CD14-positive monocyte (primary cell): ENCODE data around the gene NEDD4L. TPM values are rescaled to one million over a fixed set of nuclear protein-coding genes. Genes with fewer than 3 reads are reported as not detected.

Source experiments
- DNase-seq, 3 donors: peaks; one replicate each; pipeline ENCODE4 v3.0.0-alpha.2; 2011 to 2022
- H2AFZ ChIP-seq: 2 replicates; pipeline ENCODE4 v1.6.0; 2012; ENCODE audit warnings: mild to moderate bottlenecking, low read depth, low read length, inconsistent platforms; ENCODE audit not compliant: insufficient read depth, poor library complexity, severe bottlenecking
- H3K27ac ChIP-seq, 2 donors: 1 replicate in 1 of 2; 2 replicates in 1 of 2; pipeline ENCODE4 v1.5.1; 2012 to 2013; ENCODE audit warnings: low read length in 2 of 2, control low read depth in 1 of 2, inconsistent platforms in 1 of 2, low read depth in 1 of 2, mild to moderate bottlenecking in 1 of 2
- H3K27me3 ChIP-seq, 2 donors: one replicate each; pipeline versions ENCODE4 v1.6.0 to v1.6.1; 2011 to 2013; ENCODE audit warnings: low read length in 2 of 2; ENCODE audit not compliant: control insufficient read depth in 2 of 2, insufficient read depth in 2 of 2
- H3K36me3 ChIP-seq, 2 donors: replicated peaks in 1 of 2; 1 replicate in 1 of 2; 2 replicates in 1 of 2; pipeline versions ENCODE4 v1.5.1 to v1.6.1; 2012 to 2013; ENCODE audit warnings: low read length in 2 of 2, control low read depth in 1 of 2, inconsistent platforms in 1 of 2, mild to moderate bottlenecking in 1 of 2; ENCODE audit not compliant: insufficient read depth in 2 of 2, control insufficient read depth in 1 of 2
- H3K4me1 ChIP-seq, 2 donors: 1 replicate in 1 of 2; 2 replicates in 1 of 2; pipeline versions ENCODE4 v1.5.1 to v1.6.1; 2012 to 2013; ENCODE audit warnings: low read length in 2 of 2, control low read depth in 1 of 2, inconsistent platforms in 1 of 2, mild to moderate bottlenecking in 1 of 2, moderate library complexity in 1 of 2; ENCODE audit not compliant: insufficient read depth in 2 of 2, control insufficient read depth in 1 of 2
- H3K4me2 ChIP-seq: replicated peaks from 2 replicates; pipeline ENCODE3; 2012; ENCODE audit warnings: low read length, moderate library complexity, mild to moderate bottlenecking; ENCODE audit not compliant: poor library complexity, severe bottlenecking; ENCODE audit errors: extremely low read depth
- H3K4me3 ChIP-seq, 3 experiments: fragments of 200-600 bp in 1 of 3; sonication (generic) in 1 of 3; replicated peaks in 1 of 3; 1 replicate in 2 of 3; 2 replicates in 1 of 3; pipeline ENCODE4 v1.5.1; 2011 to 2013; ENCODE audit warnings: low read length in 3 of 3, mild to moderate bottlenecking in 3 of 3, control low read depth in 2 of 3, low read depth in 2 of 3, inconsistent platforms in 1 of 3, moderate library complexity in 1 of 3
- H3K79me2 ChIP-seq: 2 replicates; pipeline ENCODE4 v1.6.0; 2012; ENCODE audit warnings: mild to moderate bottlenecking, control low read depth, inconsistent platforms, low read length, moderate library complexity; ENCODE audit not compliant: insufficient read depth
- H3K9ac ChIP-seq: 2 replicates; pipeline ENCODE4 v1.6.0; 2017; ENCODE audit warnings: low read length, mild to moderate bottlenecking; ENCODE audit not compliant: insufficient read depth, poor library complexity, severe bottlenecking
- H3K9me3 ChIP-seq, 2 donors: replicated peaks in 1 of 2; 1 replicate in 1 of 2; 2 replicates in 1 of 2; pipeline versions ENCODE4 v1.5.1 to v1.6.1; 2012 to 2013; ENCODE audit warnings: low read length in 2 of 2, control low read depth in 1 of 2; ENCODE audit not compliant: control insufficient read depth in 1 of 2, insufficient read depth in 1 of 2
- H4K20me1 ChIP-seq: 2 replicates; pipeline ENCODE4 v1.6.0; 2012; ENCODE audit warnings: mild to moderate bottlenecking, low read length, control low read depth, moderate library complexity; ENCODE audit not compliant: insufficient read depth
- H3K27ac Mint-ChIP-seq, 7 donors: one replicate each; pipeline ENCODE4 v1.8.0; 2020; ENCODE audit warnings: mild to moderate bottlenecking in 7 of 7, mixed read lengths in 7 of 7, moderate library complexity in 6 of 7, inconsistent platforms in 2 of 7
- H3K27me3 Mint-ChIP-seq, 3 donors: one replicate each; pipeline ENCODE4 v1.8.0; 2021 to 2022; ENCODE audit warnings: low read depth in 3 of 3, mild to moderate bottlenecking in 3 of 3, mixed read lengths in 3 of 3, moderate library complexity in 3 of 3, inconsistent platforms in 1 of 3
- H3K36me3 Mint-ChIP-seq, 2 donors: one replicate each; pipeline ENCODE4 v1.8.0; 2020; ENCODE audit warnings: mixed read lengths in 2 of 2, inconsistent platforms in 1 of 2, mild to moderate bottlenecking in 1 of 2
- H3K4me1 Mint-ChIP-seq: one replicate; pipeline ENCODE4 v1.8.0; 2020; ENCODE audit warnings: mild to moderate bottlenecking, mixed read lengths
- H3K4me3 Mint-ChIP-seq, 2 donors: one replicate each; pipeline ENCODE4 v1.8.0; 2020; ENCODE audit warnings: mild to moderate bottlenecking in 2 of 2, mixed read lengths in 2 of 2, moderate library complexity in 1 of 2
- H3K9me3 Mint-ChIP-seq, 7 donors: one replicate each; pipeline ENCODE4 v1.8.0; 2020 to 2022; ENCODE audit warnings: mixed read lengths in 7 of 7, mild to moderate bottlenecking in 6 of 7, moderate library complexity in 6 of 7, inconsistent platforms in 2 of 7
- CTCF ChIP-seq: fragments of 200-600 bp; IDR thresholded peaks from one replicate; pipeline ENCODE4 v1.8.0; 2022; ENCODE audit warnings: antibody characterized with exemption, mild to moderate bottlenecking
- WGBS: methylation state at CpG from one replicate; pipeline ENCODE4 v1.1.5; 2013; ENCODE audit warnings: missing lambda C conversion rate; ENCODE audit not compliant: insufficient coverage; 5-methylcytosine and 5-hydroxymethylcytosine counted together
- intact Hi-C, 2 donors: fragments of 100-400 bp; cut with micrococcal nuclease; formaldehyde crosslinking; loops; one replicate each; pipeline versions ENCODE4 v1.15.0 to v1.15.1; 2023
- polyA plus RNA-seq, 3 donors: library from polyadenylated mRNA; depleted of rRNA in 1 of 3; unstranded in 2 of 3; stranded (reverse) in 1 of 3; fragments of 300-500 nt in 2 of 3; fragments of >200 nt in 1 of 3; fragmentation: Illumina TruSeq in 2 of 3; gene quantifications; 1 replicate in 2 of 3; 2 replicates in 1 of 3; pipeline ENCODE4 v1.2.3, GENCODE V29; 2012 to 2021

NEDD4L gene
- polyA plus RNA-seq, 3 donors = 2.5 to 5.2 (median 4.5) TPM

GRCh38 chr18:58172031-58172430, 128.0 kb downstream of the NEDD4L start:
- intact Hi-C loops = no loop called here
- Histone ChIP-seq H2AFZ (no peak overlapping the region), H3K9ac (no peak overlapping the region), H3K4me2 (no peak overlapping the region), H3K27ac (no peak overlapping the region), H3K27me3 (no peaks in the 10 kb centered on the region), H4K20me1 (no peaks in the 10 kb centered on the region), H3K36me3 (no peaks in the 10 kb centered on the region), H3K79me2 (no peaks in the 10 kb centered on the region), H3K9me3 (no peaks in the 10 kb centered on the region), H3K4me3 (no peak overlapping the region), H3K4me1 (no peaks in the 10 kb centered on the region)
- Mint-ChIP-seq H3K27me3 (peaks cover 3 to 8% (median 5%) of the 10 kb centered on the region in 3 donors), H3K4me3 (no peak overlapping the region), H3K36me3 (no peaks in the 10 kb centered on the region), H3K4me1 (no peaks in the 10 kb centered on the region), H3K9me3 (no peaks in the 10 kb centered on the region), H3K27ac (peak overlapping the region in 1 of 7 donors; percentile 10)
- no peak for TF ChIP-seq CTCF
- WGBS = 93% methylated on average over 6 of the region's 6 CpGs
- DNase-seq = no peak

GRCh38 chr18:58174285-58174684, 130.3 kb downstream of the NEDD4L start:
- H3K27me3 ChIP-seq = no peaks in the 10 kb centered on the region
- no peaks in the 10 kb centered on the region for H3K36me3 ChIP-seq
- intact Hi-C loops = no loop called here
- Mint-ChIP-seq H3K4me3 (no peak overlapping the region), H3K27ac (no peak overlapping the region), H3K27me3 (peaks cover 3 to 9% (median 3%) of the 10 kb centered on the region in 3 donors), H3K9me3 (no peaks in the 10 kb centered on the region), H3K4me1 (no peaks in the 10 kb centered on the region), H3K36me3 (no peaks in the 10 kb centered on the region)
- H3K27ac ChIP-seq = no peak overlapping the region
- no peak overlapping the region for H3K4me3 ChIP-seq
- H2AFZ ChIP-seq = no peak overlapping the region
- H3K9me3 ChIP-seq = no peaks in the 10 kb centered on the region
- DNase-seq = no peak
- 100% methylated on average over 2 of the region's 12 CpGs for WGBS
- H3K4me1 ChIP-seq = no peaks in the 10 kb centered on the region
- H3K9ac ChIP-seq = no peak overlapping the region
- TF ChIP-seq CTCF = no peak
- no peaks in the 10 kb centered on the region for H3K79me2 ChIP-seq
- no peak overlapping the region for H3K4me2 ChIP-seq
- no peaks in the 10 kb centered on the region for H4K20me1 ChIP-seq
